ENCODE results near the gene TUBB8.
"Not testable (repeated sequence)": the region's sequence is repeated elsewhere in the genome, so short reads cannot be mapped to it uniquely, and the experiment has no call there.

The TUBB8 gene

GRCh38 chr10:48996-49395, at the start of gene TUBB8:
Gene TUBB8, minus strand, starts transcription at chr10:49296. Its CDS starts 58 bp downstream, at chr10:49238.
- DNase-seq: no peak

- no peak for DNase-seq
Observed at GRCh38 chr10:96466-96865, 47.4 kb upstream of the TUBB8 start.

GRCh38 chr10:95356-96115, 46.4 kb upstream of the TUBB8 start:
- no peak for DNase-seq

- no peak for DNase-seq
Observed at GRCh38 chr10:94613-95012, 45.5 kb upstream of the TUBB8 start.

- no peak for DNase-seq
Observed at GRCh38 chr10:92846-93245, 43.8 kb upstream of the TUBB8 start.

- DNase-seq: no peak
Observed at GRCh38 chr10:92153-92552, 43.1 kb upstream of the TUBB8 start.

GRCh38 chr10:91313-91712, 42.2 kb upstream of the TUBB8 start:
- DNase-seq: no peak

- no peak for DNase-seq
Observed at GRCh38 chr10:90161-90560, 41.1 kb upstream of the TUBB8 start.

- DNase-seq: no peak
Observed at GRCh38 chr10:89248-89647, 40.2 kb upstream of the TUBB8 start.

GRCh38 chr10:88253-88652, 39.2 kb upstream of the TUBB8 start:
- DNase-seq: no peak

- DNase-seq: no peak
Observed at GRCh38 chr10:87177-88080, 38.3 kb upstream of the TUBB8 start.

GRCh38 chr10:86031-86430, 36.9 kb upstream of the TUBB8 start:
- no peak for DNase-seq

- DNase-seq: no peak
Observed at GRCh38 chr10:85044-85443, 35.9 kb upstream of the TUBB8 start.

- no peak for DNase-seq
Observed at GRCh38 chr10:83930-84530, 34.9 kb upstream of the TUBB8 start.

GRCh38 chr10:80477-81105, 31.5 kb upstream of the TUBB8 start:
- DNase-seq: no peak

- DNase-seq: no peak
Observed at GRCh38 chr10:79532-80215, 30.6 kb upstream of the TUBB8 start.

- DNase-seq: no peak
Observed at GRCh38 chr10:78556-78955, 29.5 kb upstream of the TUBB8 start.

GRCh38 chr10:74266-74621, 25.1 kb upstream of the TUBB8 start:
- not testable (repeated sequence) for DNase-seq

GRCh38 chr10:73543-74265, 24.6 kb upstream of the TUBB8 start:
- peak; percentile 14 for DNase-seq

GRCh38 chr10:68156-68555, 19.1 kb upstream of the TUBB8 start:
- DNase-seq: not testable (repeated sequence)

GRCh38 chr10:49926-50325, 830 bp upstream of the TUBB8 start:
- not testable (repeated sequence) for DNase-seq

GRCh38 chr10:47864-48263, 1.2 kb downstream of the TUBB8 start:
- not testable (repeated sequence) for DNase-seq

Measured in activated T-cell treated with anti-CD3 and anti-CD28 coated beads for 4 hours (primary cell).